ENCODE data around the gene EIF6.

The EIF6 gene

DNA sequence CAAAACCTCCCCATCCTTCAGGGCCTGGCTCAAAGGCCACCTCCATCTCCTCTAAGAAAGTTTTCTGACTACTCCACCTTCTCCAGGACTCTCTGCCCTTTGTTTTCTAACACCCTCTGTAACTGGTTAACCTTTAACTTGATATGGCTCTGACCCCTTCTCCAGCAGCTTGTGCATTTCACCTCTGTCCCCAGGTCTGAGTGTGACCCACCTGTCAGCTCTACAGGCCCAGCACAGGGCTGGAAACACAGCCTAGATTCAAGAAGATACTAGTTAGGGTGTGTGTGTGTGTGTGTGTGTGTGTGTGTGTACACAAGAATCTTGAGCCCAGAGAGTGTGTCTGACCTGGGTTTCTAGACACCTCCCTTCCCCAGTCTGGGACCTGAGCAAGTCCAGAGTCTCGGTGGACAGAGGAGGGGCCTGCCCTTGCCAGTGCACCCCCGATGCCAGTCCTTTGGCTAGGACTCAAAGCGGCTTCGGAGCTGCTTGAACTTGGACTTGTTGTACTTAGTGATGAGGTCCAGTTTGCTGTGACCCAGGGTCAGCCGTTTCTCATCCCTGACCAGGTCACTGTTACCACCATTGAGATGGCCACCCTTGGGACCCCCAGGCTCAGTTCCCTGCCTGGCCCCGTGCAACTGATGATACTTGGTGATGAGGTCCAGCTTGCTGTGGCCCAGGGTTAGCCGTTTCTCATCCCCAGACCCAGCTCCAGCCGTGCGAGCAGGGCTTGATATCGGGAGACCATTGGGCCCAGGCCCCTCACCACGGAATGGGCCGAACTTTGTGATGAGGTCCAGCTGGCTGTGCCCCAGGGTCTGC lies 1.7 kb upstream of the EIF6 start:
- FAIRE-seq: no peak
- DNase-seq (ENCODE audit: insufficient read length, low spot score): no peak
- TF ChIP-seq POLR2A (IDR thresholded peaks at IDR 0.05; ENCODE audit: low read depth, low read length): no peak

DNA sequence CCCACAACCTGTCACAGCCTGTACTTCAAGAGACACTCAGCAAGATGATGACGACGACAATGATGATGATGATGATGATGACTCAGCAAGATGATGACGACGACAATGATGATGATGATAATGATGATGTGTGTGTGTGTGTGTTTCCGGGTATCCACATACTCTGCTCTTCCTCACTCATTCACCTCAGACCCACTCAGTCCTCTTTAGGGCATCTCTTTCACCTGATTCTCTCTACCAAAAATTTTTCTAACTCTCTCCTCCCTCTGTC lies 1.2 kb upstream of the EIF6 start:
- no peak for FAIRE-seq
- TF ChIP-seq POLR2A (IDR thresholded peaks at IDR 0.05; ENCODE audit: low read depth, low read length): no peak

DNA sequence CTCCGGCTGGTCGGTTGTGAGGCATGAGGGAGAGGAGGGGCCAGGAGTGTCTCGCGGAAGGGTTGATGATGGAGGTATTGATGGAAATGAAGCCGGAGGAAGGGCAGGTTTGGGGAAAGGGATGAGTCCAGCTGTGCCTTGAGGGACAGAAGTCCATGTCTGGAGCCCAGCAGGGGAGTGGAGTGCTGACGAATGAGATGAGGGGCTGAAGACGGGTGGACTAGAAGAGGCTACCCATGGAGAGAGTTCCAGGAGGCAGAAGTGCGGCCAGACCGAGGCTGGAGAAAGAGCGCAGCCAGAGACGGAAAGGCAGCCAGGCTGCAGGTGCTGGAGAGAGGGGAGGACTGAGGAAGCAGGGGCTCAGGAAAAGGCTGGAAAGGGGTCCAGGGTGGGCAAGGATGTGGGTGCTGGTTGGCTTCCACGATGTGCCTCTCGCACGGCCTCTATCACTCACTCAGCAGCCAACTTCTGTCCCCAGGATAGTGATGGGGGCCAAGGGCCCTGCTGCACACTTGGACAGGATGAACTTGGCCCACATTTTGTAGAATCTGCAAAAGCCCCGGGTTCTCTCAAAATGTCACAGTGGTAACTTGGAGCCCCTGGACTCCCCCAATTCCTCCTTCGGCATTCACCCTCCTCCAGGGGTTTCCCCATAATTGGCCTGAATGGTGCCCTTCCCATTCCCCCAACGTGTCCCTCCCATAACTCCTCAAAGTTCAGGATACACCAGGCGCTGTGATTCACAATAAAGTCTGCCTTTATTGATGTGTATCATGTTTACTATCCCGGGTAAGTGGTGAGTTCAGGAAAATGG lies 627 bp upstream of the EIF6 start:
- FAIRE-seq: no peak
- no peak for TF ChIP-seq POLR2A (IDR thresholded peaks at IDR 0.05; ENCODE audit: low read depth, low read length)
- no peak for DNase-seq (ENCODE audit: insufficient read length, low spot score)

More for the DNA sequence above, 1.2 kb upstream of the EIF6 start:
- no peak for DNase-seq (ENCODE audit: insufficient read length, low spot score)

DNA sequence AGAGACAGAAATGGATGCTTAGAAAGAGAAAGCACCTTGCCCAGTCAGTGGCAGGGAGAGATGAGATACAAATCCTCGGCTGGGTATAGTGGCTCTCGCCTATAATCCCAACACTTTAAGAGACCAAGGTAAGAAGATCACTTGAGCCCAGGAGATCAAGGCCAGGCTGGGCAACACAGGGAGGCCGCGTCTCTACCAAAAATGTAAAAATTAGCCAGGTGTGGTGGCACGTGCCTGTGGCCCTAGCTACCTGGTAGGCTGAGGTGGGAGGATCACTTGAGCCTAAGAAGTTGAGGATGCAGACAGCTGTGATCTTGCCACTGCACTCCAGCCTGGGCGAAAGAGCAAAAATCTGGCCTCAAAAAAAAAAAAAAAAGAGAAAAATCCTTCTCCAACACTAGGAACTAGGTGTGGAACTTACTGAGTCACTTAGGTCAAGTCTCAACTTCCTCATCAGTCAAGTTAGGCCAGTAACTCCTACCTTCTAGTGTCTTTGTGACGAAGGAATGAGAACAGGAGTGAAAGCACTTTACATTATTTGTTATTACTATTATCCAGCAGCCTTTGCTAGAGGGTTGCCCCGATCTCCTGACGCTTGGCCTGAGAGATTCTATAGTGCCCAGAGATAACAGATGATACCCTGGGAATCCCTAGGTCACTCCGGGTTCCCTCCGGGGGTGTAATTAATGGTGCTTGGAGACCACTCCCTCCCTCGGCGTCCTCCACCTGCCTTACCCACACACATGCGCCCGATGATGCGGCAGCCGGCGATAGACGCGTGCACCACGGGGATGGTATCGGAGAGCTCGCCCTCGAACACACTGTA lies 918 bp downstream of the EIF6 start:
- FAIRE-seq (no peak), DNase-seq (ENCODE audit: insufficient read length, low spot score) (no peak)

DNA sequence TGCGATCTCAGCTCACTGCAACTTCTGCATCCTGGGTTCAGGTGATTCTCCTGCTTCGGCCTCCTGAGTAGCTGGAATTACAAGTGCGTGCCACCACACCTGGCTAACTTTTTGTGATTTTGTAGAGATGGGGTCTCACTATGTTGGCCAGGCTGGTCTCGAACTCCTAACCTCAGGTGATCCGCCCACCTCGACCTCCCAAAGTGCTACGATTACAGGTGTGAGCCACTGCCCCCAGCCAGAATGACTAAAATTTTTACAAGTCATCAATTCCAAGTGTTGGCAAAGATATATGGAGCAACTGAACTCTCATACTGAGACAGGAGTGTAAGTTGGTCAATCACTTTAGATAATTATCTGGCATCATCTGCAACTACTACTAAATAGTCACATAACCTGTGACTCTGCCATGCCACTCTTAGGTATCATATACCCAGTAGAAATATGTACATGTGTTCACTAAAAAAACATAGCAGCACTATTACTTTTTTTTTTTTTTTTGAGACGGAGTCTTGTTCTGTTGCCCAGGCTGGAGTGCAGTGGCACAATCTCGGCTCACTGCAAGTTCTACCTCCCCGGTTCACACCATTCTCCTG lies 3.0 kb downstream of the EIF6 start:
- no peak for TF ChIP-seq POLR2A (IDR thresholded peaks at IDR 0.05; ENCODE audit: low read depth, low read length)
- FAIRE-seq: no peak
- DNase-seq (ENCODE audit: insufficient read length, low spot score): no peak

More for the DNA sequence above, 918 bp downstream of the EIF6 start:
- TF ChIP-seq POLR2A (IDR thresholded peaks at IDR 0.05; ENCODE audit: low read depth, low read length): no peak

DNA sequence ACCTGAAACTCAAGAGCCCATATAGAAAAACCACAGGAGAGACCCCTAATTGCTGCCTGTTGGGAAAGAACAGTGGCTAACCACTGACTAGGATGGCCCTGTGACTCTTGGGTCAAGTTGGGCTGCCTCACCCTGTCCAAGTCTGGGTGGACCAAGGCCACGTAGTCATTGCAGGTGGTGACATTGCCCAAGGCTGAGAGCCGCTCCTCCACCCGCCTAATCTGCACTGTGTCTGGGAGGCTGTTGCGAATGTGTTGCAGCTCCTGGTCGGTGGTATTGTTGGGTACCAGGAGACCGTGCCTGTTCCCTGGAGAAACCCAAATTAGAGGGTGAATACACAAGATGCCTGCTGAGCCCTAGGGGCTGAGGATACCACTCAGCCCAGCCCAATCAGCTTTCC lies 4.0 kb downstream of the EIF6 start:
- no peak for TF ChIP-seq POLR2A (IDR thresholded peaks at IDR 0.05; ENCODE audit: low read depth, low read length)
- DNase-seq (ENCODE audit: insufficient read length, low spot score): no peak
- FAIRE-seq: no peak

DNA sequence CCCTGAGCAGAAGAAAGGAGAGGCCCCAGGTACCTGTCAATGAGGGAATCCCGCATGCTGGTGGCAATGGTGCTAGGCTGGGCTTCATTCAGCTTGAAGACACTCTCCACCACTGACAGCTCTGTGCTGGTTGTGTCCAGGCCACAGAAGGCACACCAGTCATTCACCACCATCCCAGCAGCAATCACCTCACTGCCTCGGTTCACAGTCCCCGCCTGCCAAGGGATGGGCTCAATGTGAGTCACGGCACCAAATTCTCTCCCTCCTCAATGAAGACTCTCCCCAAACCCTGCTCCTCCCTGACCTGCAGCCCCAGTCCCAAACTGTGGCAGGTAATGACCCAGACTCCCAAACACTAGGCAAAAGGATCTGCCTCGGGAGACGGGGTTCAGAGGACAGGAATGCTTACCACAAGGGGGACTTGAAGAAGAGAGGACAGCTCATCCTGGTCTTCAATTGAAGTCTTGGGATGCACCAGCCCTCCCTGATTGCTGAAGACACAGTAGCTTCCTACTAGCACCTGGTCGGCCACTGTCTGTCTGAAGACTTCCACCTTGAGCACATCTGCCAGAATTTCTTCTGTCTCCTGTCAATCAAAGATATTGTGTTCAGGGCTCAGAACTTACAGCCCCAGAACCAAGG lies 4.9 kb downstream of the EIF6 start:
- TF ChIP-seq POLR2A (IDR thresholded peaks at IDR 0.05; ENCODE audit: low read depth, low read length): no peak
- FAIRE-seq: no peak
- no peak for DNase-seq (ENCODE audit: insufficient read length, low spot score)

DNA sequence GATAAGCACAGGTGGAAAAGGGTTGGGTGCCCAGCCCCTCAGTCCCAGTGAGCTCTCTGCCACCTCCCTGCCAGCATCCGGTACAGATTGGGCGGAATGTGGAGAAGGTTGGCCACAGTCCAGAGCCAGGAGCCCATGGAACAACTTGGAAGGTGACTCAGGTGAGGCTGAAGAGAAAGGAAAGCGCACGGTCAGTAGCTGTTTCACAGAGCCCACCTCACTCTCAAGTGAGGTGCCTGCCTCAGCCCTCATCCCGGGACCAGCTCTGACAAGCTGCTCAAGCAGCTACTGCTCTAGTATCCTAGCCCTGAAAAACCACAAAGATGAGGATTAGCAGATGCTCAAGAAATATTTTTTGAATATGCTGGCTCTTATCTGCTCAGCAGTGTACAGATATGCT lies 5.5 kb downstream of the EIF6 start:
- no peak for TF ChIP-seq POLR2A (IDR thresholded peaks at IDR 0.05; ENCODE audit: low read depth, low read length)
- DNase-seq (ENCODE audit: insufficient read length, low spot score): no peak
- no peak for FAIRE-seq

DNA sequence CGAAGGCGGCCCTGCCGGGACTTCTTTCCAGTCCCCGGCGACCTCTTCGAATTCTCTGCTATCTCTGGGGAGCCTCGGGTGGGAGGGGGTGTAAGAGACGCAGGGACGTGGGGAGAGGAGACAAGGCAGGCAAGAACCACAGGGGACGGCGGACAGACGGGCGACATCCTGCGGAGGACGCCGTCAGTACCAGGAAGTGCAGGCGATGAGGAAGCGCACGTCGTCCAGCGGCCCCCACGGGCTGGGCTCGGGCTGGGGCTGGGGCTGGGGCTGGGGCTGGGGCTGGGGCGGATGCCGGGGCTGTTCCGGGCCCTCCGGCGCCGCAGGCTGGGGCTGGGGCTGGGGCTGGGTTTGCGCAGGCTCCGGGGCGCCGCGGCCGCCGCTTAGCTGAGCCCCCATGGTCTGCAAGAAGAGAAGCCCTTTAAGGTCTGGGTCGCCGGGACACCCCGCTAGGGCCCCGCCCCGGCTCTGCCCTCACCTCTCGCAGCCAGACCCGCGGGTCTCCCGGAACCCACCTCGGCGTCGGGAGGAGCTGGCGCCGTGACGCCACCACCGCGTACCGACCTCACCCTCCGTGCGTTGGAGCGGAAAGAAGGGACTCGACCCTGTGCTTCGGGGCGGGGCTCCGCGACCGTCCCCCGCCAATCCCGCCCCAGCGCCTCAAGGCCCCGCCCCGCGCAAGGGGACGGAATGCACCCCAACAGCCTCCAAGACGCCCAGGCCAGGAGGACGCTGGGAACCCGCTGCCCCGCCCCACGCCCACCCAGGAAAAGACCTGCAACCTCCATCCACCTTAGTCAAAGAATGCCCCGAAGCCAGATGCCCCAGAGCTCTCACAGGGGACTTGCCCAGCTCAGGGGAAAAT lies 6.8 kb downstream of the EIF6 start, which contains the start of gene MMP24OS:
Gene MMP24OS (minus strand): TSS at position 592 of the 865 bp plus-strand sequence. CDS start 193 bp downstream, at position 399.
- DNase-seq (ENCODE audit: insufficient read length, low spot score) (peak; percentile 83), FAIRE-seq (no peak)
- TF ChIP-seq POLR2A (IDR thresholded peaks at IDR 0.05; ENCODE audit: low read depth, low read length): peak; percentile 96

DNA sequence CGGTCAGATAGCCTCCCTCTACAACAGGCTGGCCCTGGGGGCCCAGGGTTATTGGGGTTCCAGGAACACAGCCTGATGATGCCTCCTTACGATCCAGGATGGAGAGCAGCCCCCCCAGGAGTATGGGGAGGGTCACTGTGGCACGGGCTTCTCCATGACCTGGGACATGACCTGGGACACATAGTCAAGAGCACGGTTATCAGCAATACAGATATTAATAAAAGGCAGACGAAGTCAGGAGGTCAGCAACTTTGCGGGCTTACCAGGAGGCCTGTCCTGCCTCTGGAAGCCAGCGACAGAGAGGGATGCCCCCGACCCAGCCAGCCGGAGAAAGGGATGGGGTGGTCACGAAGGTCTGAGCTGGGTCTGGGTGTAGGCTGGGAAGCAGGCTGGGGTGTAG lies 7.4 kb downstream of the EIF6 start:
- no peak for TF ChIP-seq POLR2A (IDR thresholded peaks at IDR 0.05; ENCODE audit: low read depth, low read length)
- FAIRE-seq: no peak

DNA sequence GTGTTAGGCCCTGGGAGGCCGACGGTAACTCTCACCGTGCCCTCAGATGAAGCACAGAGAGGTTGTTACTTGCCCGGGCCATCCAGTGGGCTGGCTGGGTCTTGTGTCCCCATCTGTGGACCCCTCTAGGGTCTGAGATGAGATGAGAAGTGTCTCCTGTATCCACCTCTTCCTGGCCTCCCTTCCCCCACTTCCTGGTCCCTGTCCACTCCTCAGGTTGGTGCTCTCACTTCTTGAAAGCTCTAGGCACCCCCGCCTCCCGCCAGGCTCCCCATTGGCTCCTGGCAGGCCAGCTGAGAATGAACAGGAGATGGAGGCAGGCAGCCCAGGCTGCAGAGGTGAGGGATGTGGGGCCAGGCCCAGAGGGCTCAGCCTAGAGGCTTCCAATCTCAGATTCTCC lies 8.2 kb downstream of the EIF6 start:
- no peak for TF ChIP-seq POLR2A (IDR thresholded peaks at IDR 0.05; ENCODE audit: low read depth, low read length)
- DNase-seq (ENCODE audit: insufficient read length, low spot score) (no peak), FAIRE-seq (no peak)

More for the DNA sequence above, 7.4 kb downstream of the EIF6 start:
- no peak for DNase-seq (ENCODE audit: insufficient read length, low spot score)

DNA sequence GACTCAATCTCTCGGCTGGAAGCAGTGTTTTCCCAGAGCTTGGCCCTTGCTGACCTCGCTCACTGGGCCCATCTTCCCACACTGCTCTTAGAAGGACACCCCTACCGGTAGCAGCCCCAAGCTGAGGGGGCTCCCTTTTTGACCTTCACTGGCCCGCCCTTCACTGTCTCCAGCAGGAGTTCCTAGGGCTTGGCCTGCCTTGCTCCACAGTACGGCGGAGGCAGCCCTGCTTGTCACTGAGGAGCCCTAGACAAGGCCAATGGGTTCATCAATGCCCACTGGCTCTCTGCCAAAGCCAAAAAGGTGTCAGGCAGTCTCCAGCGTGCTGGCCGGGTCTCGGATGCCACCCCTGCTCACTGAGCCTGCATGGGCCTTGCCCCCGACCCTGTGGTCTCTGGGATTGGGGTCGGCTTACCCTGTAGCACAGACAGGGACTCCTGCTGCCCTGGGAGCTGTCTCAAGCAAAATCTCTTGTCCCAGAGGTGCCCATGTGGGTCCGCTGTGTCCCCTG lies 8.8 kb downstream of the EIF6 start:
- DNase-seq (ENCODE audit: insufficient read length, low spot score): no peak
- TF ChIP-seq POLR2A (IDR thresholded peaks at IDR 0.05; ENCODE audit: low read depth, low read length): no peak
- FAIRE-seq: no peak

All from H54 (cell line).